ENCODE data around the gene CLPTM1L.

CLPTM1L gene

GRCh38 chr5:1270426-1270825, 74.5 kb downstream of the CLPTM1L start:
- no peak for TF ChIP-seq CTCF (IDR thresholded peaks at IDR 0.05; ENCODE audit: insufficient read depth, missing control alignments)
- FAIRE-seq (no peak), DNase-seq (ENCODE audit: insufficient read length, low spot score) (no peak)

- TF ChIP-seq CTCF (IDR thresholded peaks at IDR 0.05; ENCODE audit: insufficient read depth, missing control alignments): no peak
- DNase-seq (ENCODE audit: insufficient read length, low spot score): no peak
- FAIRE-seq: no peak
Observed at GRCh38 chr5:1268666-1269065, 76.2 kb downstream of the CLPTM1L start.

- TF ChIP-seq CTCF (IDR thresholded peaks at IDR 0.05; ENCODE audit: insufficient read depth, missing control alignments): no peak
Observed at GRCh38 chr5:1268056-1268455, 76.8 kb downstream of the CLPTM1L start.

More at GRCh38 chr5:1268056-1268455, 76.8 kb downstream of the CLPTM1L start:
- no peak for DNase-seq (ENCODE audit: insufficient read length, low spot score)
- no peak for FAIRE-seq
